SK-N-SH treated with all-trans-retinoic acid at 6 μM for 48 hours (cell line): ENCODE results near the gene IL20RB.

ENCODE experiments used
- ATAC-seq: fragments of 200-7000 bp; cut with Tn5 transposase; 3 replicates; pipeline ENCODE4 v1.9.1; 2020; ENCODE audit warnings: mild to moderate bottlenecking, moderate library complexity
- ARNTL ChIP-seq: fragments of 450-650 bp; formaldehyde crosslinking; IDR thresholded peaks from 2 replicates; pipeline ENCODE4 v1.5.0; 2020; ENCODE audit warnings: low read depth, mild to moderate bottlenecking, moderate library complexity, borderline replicate concordance
- BACH2 ChIP-seq: fragments of 250-450 bp; sonication (Bioruptor Pico); IDR thresholded peaks from 2 replicates; pipeline ENCODE4 v1.9.0; 2021; ENCODE audit warnings: mild to moderate bottlenecking, borderline replicate concordance
- CSDC2 ChIP-seq: fragments of 250-450 bp; sonication (Bioruptor Pico); IDR thresholded peaks from 2 replicates; pipeline ENCODE4 v1.5.0; 2020; ENCODE audit warnings: mild to moderate bottlenecking, moderate library complexity
- ESRRG ChIP-seq: fragments of 250-450 bp; sonication (Bioruptor Pico); IDR thresholded peaks from 2 replicates; pipeline ENCODE4 v1.6.1; 2021; ENCODE audit warnings: mild to moderate bottlenecking
- GLIS3 ChIP-seq: fragments of 250-450 bp; sonication (Bioruptor Pico); IDR thresholded peaks from 2 replicates; pipeline ENCODE4 v1.5.0; 2020; ENCODE audit warnings: mild to moderate bottlenecking, moderate library complexity
- ISL1 ChIP-seq: fragments of 250-450 bp; sonication (Bioruptor Pico); IDR thresholded peaks from 2 replicates; pipeline ENCODE4 v2.1.2; 2022; ENCODE audit warnings: mild to moderate bottlenecking, moderate library complexity
- PPARA ChIP-seq: fragments of 250-450 bp; sonication (Bioruptor Pico); IDR thresholded peaks from 2 replicates; pipeline ENCODE4 v1.5.0; 2020; ENCODE audit warnings: mild to moderate bottlenecking, borderline replicate concordance
- RARB ChIP-seq: fragments of 250-450 bp; sonication (Bioruptor Pico); IDR thresholded peaks from 2 replicates; pipeline ENCODE4 v1.8.0; 2021; ENCODE audit warnings: mild to moderate bottlenecking, moderate library complexity
- SNAI2 ChIP-seq: fragments of 250-450 bp; sonication (Bioruptor Pico); IDR thresholded peaks from 2 replicates; pipeline ENCODE4 v1.5.0; 2020; ENCODE audit warnings: mild to moderate bottlenecking, moderate library complexity
- TCF4 ChIP-seq: fragments of 250-450 bp; sonication (Bioruptor Pico); IDR thresholded peaks from 2 replicates; pipeline ENCODE4 v1.8.0; 2021; ENCODE audit warnings: mild to moderate bottlenecking, moderate library complexity, borderline replicate concordance
- TOX ChIP-seq: fragments of 250-450 bp; sonication (Bioruptor Pico); IDR thresholded peaks from 2 replicates; pipeline ENCODE4 v1.8.0; 2021; ENCODE audit warnings: mild to moderate bottlenecking, moderate library complexity, borderline replicate concordance
- ZC3H10 ChIP-seq: fragments of 250-450 bp; sonication (Bioruptor Pico); IDR thresholded peaks from 2 replicates; pipeline ENCODE4 v1.5.1; 2021; ENCODE audit warnings: mild to moderate bottlenecking, moderate library complexity
- ZFP3 ChIP-seq: fragments of 250-450 bp; sonication (Bioruptor Pico); IDR thresholded peaks from 2 replicates; pipeline ENCODE4 v1.5.0; 2020; ENCODE audit warnings: mild to moderate bottlenecking, moderate library complexity
- ZFP30 ChIP-seq: fragments of 450-650 bp; formaldehyde crosslinking; IDR thresholded peaks from 2 replicates; pipeline ENCODE4 v1.5.0; 2022; ENCODE audit warnings: mild to moderate bottlenecking, moderate library complexity
- ZNF565 ChIP-seq: fragments of 450-650 bp; formaldehyde crosslinking; conservative IDR thresholded peaks from 2 replicates; pipeline ENCODE4 v1.5.0; 2020; ENCODE audit warnings: low read depth, mild to moderate bottlenecking, moderate library complexity
- ZNF70 ChIP-seq: fragments of 450-650 bp; formaldehyde crosslinking; IDR thresholded peaks from 2 replicates; pipeline ENCODE4 v1.5.0; 2020; ENCODE audit warnings: mild to moderate bottlenecking, moderate library complexity
- ZNF8 ChIP-seq: fragments of 450-650 bp; formaldehyde crosslinking; IDR thresholded peaks from 2 replicates; pipeline ENCODE4 v1.5.0; 2020; ENCODE audit warnings: mild to moderate bottlenecking, moderate library complexity
- TF ChIP-seq, protein P1 (sequence below): fragments of 250-450 bp; sonication (Bioruptor Pico); IDR thresholded peaks from 2 replicates; pipeline ENCODE4 v1.8.0; 2021; ENCODE audit warnings: low read depth, mild to moderate bottlenecking, moderate library complexity, borderline replicate concordance
- TF ChIP-seq, protein P2 (sequence below): fragments of 250-450 bp; sonication (Bioruptor Pico); IDR thresholded peaks from 2 replicates; pipeline ENCODE4 v1.5.1; 2020; ENCODE audit warnings: low read depth, mild to moderate bottlenecking, moderate library complexity
- TF ChIP-seq, protein P3 (sequence below): fragments of 250-450 bp; sonication (Bioruptor Pico); IDR thresholded peaks from 2 replicates; pipeline ENCODE4 v1.5.0; 2020; ENCODE audit warnings: mild to moderate bottlenecking, moderate library complexity
- TF ChIP-seq, protein P4 (sequence below): fragments of 250-450 bp; sonication (Bioruptor Pico); IDR thresholded peaks from 2 replicates; pipeline ENCODE4 v1.8.0; 2020; ENCODE audit warnings: mild to moderate bottlenecking, moderate library complexity, borderline replicate concordance

Gene IL20RB

DNA sequence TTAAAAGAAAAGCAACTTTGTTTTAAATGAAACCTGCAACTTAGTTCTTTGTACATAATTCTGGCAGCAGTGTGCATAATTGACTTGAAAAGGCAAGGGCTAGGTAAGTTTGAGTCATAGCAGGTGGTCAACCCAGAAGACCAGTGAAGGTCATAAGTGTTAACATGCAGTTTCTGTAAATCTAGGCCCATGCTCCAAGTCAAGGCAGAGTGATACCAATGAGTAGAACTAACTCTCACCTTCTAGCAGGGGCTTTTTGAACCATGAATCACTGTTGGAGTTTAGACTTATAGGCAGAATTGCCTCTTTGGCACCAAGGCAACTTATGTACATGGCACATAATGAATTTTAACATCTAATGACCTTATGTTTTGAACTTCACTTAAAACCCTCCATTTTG, 29.5 kb upstream of the IL20RB start (continued):
- TF ChIP-seq, protein P1, sequence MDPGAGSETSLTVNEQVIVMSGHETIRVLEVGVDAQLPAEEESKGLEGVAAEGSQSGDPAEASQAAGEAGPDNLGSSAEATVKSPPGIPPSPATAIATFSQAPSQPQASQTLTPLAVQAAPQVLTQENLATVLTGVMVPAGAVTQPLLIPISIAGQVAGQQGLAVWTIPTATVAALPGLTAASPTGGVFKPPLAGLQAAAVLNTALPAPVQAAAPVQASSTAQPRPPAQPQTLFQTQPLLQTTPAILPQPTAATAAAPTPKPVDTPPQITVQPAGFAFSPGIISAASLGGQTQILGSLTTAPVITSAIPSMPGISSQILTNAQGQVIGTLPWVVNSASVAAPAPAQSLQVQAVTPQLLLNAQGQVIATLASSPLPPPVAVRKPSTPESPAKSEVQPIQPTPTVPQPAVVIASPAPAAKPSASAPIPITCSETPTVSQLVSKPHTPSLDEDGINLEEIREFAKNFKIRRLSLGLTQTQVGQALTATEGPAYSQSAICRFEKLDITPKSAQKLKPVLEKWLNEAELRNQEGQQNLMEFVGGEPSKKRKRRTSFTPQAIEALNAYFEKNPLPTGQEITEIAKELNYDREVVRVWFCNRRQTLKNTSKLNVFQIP (CRISPR knock-in tag), result no peak
- no peak for TF ChIP-seq ZC3H10 (CRISPR knock-in tag)

DNA sequence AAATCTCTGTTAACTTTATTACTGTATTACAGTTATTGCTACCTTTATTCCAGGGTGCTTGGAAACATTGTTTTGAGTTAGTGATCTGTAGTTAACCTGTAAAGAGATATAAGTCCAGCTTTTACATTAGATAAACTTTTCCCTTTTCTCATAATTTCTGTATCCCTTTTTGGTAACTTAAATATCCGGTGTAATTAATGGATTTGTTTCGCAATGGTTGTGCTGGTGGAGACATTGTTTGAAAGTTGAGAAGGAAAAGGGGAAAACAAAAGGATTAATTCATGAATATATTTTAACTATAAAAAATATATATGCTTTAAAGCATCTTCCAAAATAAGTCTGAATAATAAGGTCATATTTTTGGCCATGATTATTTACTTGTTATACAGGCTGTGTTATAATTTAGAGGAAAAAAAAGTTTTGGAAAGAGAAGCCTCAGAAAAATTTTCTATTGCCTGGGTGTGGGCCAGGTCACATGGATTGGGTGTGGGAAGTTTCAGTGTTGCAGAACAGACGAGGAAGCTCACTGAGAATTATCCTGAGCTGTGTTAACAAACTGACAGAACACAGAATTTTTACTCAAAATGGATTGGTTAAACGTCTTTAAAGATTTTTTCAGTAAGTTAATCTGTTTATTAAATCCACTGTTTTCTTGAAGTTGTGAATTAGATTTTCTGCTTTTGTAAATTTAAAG, 27.7 kb upstream of the IL20RB start:
- no peak for ATAC-seq
- TF ChIP-seq, protein P2, sequence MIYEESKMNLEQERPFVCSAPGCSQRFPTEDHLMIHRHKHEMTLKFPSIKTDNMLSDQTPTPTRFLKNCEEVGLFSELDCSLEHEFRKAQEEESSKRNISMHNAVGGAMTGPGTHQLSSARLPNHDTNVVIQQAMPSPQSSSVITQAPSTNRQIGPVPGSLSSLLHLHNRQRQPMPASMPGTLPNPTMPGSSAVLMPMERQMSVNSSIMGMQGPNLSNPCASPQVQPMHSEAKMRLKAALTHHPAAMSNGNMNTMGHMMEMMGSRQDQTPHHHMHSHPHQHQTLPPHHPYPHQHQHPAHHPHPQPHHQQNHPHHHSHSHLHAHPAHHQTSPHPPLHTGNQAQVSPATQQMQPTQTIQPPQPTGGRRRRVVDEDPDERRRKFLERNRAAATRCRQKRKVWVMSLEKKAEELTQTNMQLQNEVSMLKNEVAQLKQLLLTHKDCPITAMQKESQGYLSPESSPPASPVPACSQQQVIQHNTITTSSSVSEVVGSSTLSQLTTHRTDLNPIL (CRISPR knock-in tag), result no peak
- TF ChIP-seq, protein P3, sequence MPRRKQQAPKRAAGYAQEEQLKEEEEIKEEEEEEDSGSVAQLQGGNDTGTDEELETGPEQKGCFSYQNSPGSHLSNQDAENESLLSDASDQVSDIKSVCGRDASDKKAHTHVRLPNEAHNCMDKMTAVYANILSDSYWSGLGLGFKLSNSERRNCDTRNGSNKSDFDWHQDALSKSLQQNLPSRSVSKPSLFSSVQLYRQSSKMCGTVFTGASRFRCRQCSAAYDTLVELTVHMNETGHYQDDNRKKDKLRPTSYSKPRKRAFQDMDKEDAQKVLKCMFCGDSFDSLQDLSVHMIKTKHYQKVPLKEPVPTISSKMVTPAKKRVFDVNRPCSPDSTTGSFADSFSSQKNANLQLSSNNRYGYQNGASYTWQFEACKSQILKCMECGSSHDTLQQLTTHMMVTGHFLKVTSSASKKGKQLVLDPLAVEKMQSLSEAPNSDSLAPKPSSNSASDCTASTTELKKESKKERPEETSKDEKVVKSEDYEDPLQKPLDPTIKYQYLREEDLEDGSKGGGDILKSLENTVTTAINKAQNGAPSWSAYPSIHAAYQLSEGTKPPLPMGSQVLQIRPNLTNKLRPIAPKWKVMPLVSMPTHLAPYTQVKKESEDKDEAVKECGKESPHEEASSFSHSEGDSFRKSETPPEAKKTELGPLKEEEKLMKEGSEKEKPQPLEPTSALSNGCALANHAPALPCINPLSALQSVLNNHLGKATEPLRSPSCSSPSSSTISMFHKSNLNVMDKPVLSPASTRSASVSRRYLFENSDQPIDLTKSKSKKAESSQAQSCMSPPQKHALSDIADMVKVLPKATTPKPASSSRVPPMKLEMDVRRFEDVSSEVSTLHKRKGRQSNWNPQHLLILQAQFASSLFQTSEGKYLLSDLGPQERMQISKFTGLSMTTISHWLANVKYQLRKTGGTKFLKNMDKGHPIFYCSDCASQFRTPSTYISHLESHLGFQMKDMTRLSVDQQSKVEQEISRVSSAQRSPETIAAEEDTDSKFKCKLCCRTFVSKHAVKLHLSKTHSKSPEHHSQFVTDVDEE, result no peak
- TF ChIP-seq PPARA (CRISPR knock-in tag) (no peak), BACH2 (CRISPR knock-in tag) (no peak), RARB (CRISPR knock-in tag) (no peak)
- TF ChIP-seq, protein P1 (CRISPR knock-in tag), result no peak

DNA sequence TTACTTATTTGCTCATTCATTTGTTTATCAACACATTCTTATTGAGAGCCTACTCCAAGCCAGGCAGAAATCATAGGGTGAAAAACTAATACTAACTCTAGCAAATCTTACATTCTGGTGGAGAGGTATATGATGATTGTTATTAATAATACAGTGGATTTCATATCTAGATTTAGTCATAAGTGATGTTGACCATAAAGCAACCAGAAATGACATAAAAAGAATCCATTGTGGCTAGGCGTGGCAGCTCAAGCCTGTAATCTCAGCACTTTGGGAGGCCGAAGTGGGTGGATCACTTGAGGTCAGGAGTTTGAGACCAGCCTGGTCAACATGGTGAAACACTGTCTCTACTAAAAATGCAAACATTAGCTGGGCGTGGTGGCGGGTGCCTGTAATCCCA, 26.2 kb upstream of the IL20RB start:
- TF ChIP-seq GLIS3 (no peak), ZNF70 (no peak)
- TF ChIP-seq, protein P4, sequence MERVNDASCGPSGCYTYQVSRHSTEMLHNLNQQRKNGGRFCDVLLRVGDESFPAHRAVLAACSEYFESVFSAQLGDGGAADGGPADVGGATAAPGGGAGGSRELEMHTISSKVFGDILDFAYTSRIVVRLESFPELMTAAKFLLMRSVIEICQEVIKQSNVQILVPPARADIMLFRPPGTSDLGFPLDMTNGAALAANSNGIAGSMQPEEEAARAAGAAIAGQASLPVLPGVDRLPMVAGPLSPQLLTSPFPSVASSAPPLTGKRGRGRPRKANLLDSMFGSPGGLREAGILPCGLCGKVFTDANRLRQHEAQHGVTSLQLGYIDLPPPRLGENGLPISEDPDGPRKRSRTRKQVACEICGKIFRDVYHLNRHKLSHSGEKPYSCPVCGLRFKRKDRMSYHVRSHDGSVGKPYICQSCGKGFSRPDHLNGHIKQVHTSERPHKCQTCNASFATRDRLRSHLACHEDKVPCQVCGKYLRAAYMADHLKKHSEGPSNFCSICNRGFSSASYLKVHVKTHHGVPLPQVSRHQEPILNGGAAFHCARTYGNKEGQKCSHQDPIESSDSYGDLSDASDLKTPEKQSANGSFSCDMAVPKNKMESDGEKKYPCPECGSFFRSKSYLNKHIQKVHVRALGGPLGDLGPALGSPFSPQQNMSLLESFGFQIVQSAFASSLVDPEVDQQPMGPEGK, result no peak
- TF ChIP-seq, protein P2 (CRISPR knock-in tag), result no peak
- ATAC-seq, result no peak

DNA sequence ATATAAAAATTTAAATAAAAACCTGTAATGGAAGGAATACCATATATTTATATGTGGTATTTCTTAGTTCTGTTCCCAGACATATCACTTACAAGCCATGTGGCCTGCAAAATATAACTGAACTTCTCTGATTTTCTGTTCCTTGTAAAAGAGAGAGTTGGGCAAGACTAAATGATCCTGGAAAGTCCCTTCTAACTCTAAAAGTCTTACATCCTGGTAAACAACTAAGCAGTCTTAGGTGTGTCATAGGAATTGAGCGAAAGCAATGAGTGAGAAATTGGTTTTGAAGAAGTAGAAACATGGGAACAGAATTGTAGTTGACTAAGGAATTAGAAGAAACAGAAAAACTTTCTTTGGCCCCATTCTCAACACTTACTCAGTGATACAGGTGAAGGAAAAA, 25.3 kb upstream of the IL20RB start:
- ATAC-seq, result no peak
- TF ChIP-seq RARB (CRISPR knock-in tag), result no peak
- no peak for TF ChIP-seq TCF4 (CRISPR knock-in tag)
- TF ChIP-seq, protein P2 (CRISPR knock-in tag), result no peak
- TF ChIP-seq ZNF8, result no peak
- TF ChIP-seq ZFP30 (CRISPR knock-in tag), result no peak
- no peak for TF ChIP-seq ESRRG (CRISPR knock-in tag)
- TF ChIP-seq, protein P3, result no peak
- no peak for TF ChIP-seq ARNTL (CRISPR knock-in tag)
- no peak for TF ChIP-seq ZNF565
- TF ChIP-seq TOX (CRISPR knock-in tag), result no peak
- TF ChIP-seq ZFP3, result no peak
- TF ChIP-seq SNAI2 (CRISPR knock-in tag), result no peak
- TF ChIP-seq ISL1 (CRISPR knock-in tag), result no peak
- no peak for TF ChIP-seq BACH2 (CRISPR knock-in tag)
- TF ChIP-seq ZC3H10 (CRISPR knock-in tag), result no peak
- TF ChIP-seq CSDC2 (CRISPR knock-in tag), result no peak
- no peak for TF ChIP-seq PPARA (CRISPR knock-in tag)
